ENCODE results near the gene VRTN. TPM values are rescaled to one million over a fixed set of nuclear protein-coding genes. Genes with fewer than 3 reads are reported as not detected.

The VRTN gene
- total and polyA plus RNA-seq, 12 donors: 0.11 to 0.23 TPM; not detected in 10

GRCh38 chr14:74356892-74357575, 8.8 kb downstream of the VRTN start:
- WGBS, 4 donors: 90 to 93% (median 91%) methylated on average over 23 to 32 of the region's 32 CpGs
- no peak for TF ChIP-seq CTCF (IDR thresholded peaks at IDR 0.05)
- no peak for TF ChIP-seq POLR2A (IDR thresholded peaks at IDR 0.05)
- H3K9me3 ChIP-seq (replicated peaks in 1 of 3): no peaks in the 10 kb centered on the region
- no peaks in the 10 kb centered on the region for H3K4me1 ChIP-seq (replicated peaks in 1 of 2)
- no peaks in the 10 kb centered on the region for H3K27me3 ChIP-seq
- H3K36me3 ChIP-seq (replicated peaks in 1 of 2): no peaks in the 10 kb centered on the region
- no peak for DNase-seq
- intact Hi-C loops (cut with DNase I): no loop called here
- no peak overlapping the region for H3K27ac ChIP-seq
- no peak overlapping the region for H3K4me3 ChIP-seq

GRCh38 chr14:74357585-74357984, 9.3 kb downstream of the VRTN start:
- Histone ChIP-seq H3K27me3 (no peaks in the 10 kb centered on the region), H3K9me3 (replicated peaks in 1 of 3) (no peaks in the 10 kb centered on the region), H3K27ac (no peak overlapping the region), H3K4me3 (no peak overlapping the region), H3K36me3 (replicated peaks in 1 of 2) (no peaks in the 10 kb centered on the region), H3K4me1 (replicated peaks in 1 of 2) (no peaks in the 10 kb centered on the region)
- 87 to 94% (median 92%) methylated on average over 14 to 19 of the region's 19 CpGs; no CpG with 5 or more reads in 1 of the 4 donors for WGBS, 4 donors
- TF ChIP-seq CTCF (IDR thresholded peaks at IDR 0.05) (no peak), POLR2A (IDR thresholded peaks at IDR 0.05) (no peak)
- no peak for DNase-seq
- intact Hi-C loops (cut with DNase I): no loop called here

GRCh38 chr14:74358176-74358829, 10.0 kb downstream of the VRTN start:
- Histone ChIP-seq H3K4me1 (replicated peaks in 1 of 2) (no peaks in the 10 kb centered on the region), H3K9me3 (replicated peaks in 1 of 3) (no peaks in the 10 kb centered on the region), H3K27ac (no peak overlapping the region), H3K27me3 (no peaks in the 10 kb centered on the region), H3K36me3 (replicated peaks in 1 of 2) (no peaks in the 10 kb centered on the region), H3K4me3 (no peak overlapping the region)
- intact Hi-C loops (cut with DNase I): no loop called here
- no peak for TF ChIP-seq CTCF (IDR thresholded peaks at IDR 0.05)
- TF ChIP-seq POLR2A (IDR thresholded peaks at IDR 0.05): no peak
- WGBS, 4 donors: 86 to 97% (median 89%) methylated on average over 7 to 17 of the region's 17 CpGs
- no peak for DNase-seq

GRCh38 chr14:74360163-74360562, 11.9 kb downstream of the VRTN start:
- Histone ChIP-seq H3K9me3 (replicated peaks in 1 of 3) (no peaks in the 10 kb centered on the region), H3K4me1 (replicated peaks in 1 of 2) (no peaks in the 10 kb centered on the region), H3K27me3 (no peaks in the 10 kb centered on the region), H3K4me3 (no peak overlapping the region), H3K27ac (no peak overlapping the region), H3K36me3 (replicated peaks in 1 of 2) (no peaks in the 10 kb centered on the region)
- intact Hi-C loops (cut with DNase I): loop anchor here (5.0 to 10.0 kb wide), 4 partner anchors 115 to 255 kb away; partner anchors contain the start of genes ISCA2 (in 1 of the 2), LTBP2 (in 1 of the 2) and NPC2 (in 1 of the 2)
- TF ChIP-seq CTCF (IDR thresholded peaks at IDR 0.05) (no peak), POLR2A (IDR thresholded peaks at IDR 0.05) (no peak)
- WGBS, 4 donors: 38 to 74% (median 54%) methylated on average over 1 to 3 of the region's 3 CpGs
- DNase-seq: no peak
